22Rv1 (cell line): Measurements from ENCODE around the gene EIF4A3.

Experiments
- H3K27ac ChIP-seq: fragments of 450-650 bp; 2 replicates; pipeline ENCODE4 v1.5.1; 2017
- CTCF ChIP-seq: fragments of 450-650 bp; IDR thresholded peaks from 2 replicates; pipeline ENCODE4 v1.5.1; 2017; ENCODE audit warnings: mild to moderate bottlenecking
- ZFX ChIP-seq: fragments of 450-650 bp; IDR thresholded peaks from 2 replicates; pipeline ENCODE4 v1.6.1; 2017; ENCODE audit warnings: antibody characterized with exemption, borderline replicate concordance

The EIF4A3 gene

GRCh38 chr17:80104321-80104955 lies 42.5 kb downstream of the EIF4A3 start:
- no peak overlapping the region for H3K27ac ChIP-seq
- TF ChIP-seq CTCF (no peak), ZFX (no peak)

- TF ChIP-seq ZFX (no peak), CTCF (no peak)
- no peak overlapping the region for H3K27ac ChIP-seq
Observed at GRCh38 chr17:80103449-80104085, 43.4 kb downstream of the EIF4A3 start.

GRCh38 chr17:80102664-80103448 lies 44.1 kb downstream of the EIF4A3 start:
- TF ChIP-seq ZFX (no peak), CTCF (no peak)
- H3K27ac ChIP-seq: peak overlapping the region; percentile 66; the same call in 1 of the 2 replicates

GRCh38 chr17:80101946-80102663 lies 44.8 kb downstream of the EIF4A3 start:
- TF ChIP-seq ZFX (no peak), CTCF (no peak)
- peak overlapping the region; percentile 66 for H3K27ac ChIP-seq

- TF ChIP-seq CTCF (peak; percentile 95), ZFX (no peak)
- peak within 1 kb of the TSS; percentile 66 for H3K27ac ChIP-seq
Observed at GRCh38 chr17:80101011-80101945, 45.6 kb downstream of the EIF4A3 start, which contains the start of gene GAA. TSS of gene GAA (plus strand) at chr17:80101581. CDS start at chr17:80104587, 3,006 bp downstream.

- TF ChIP-seq CTCF (no peak), ZFX (no peak)
- no peak overlapping the region for H3K27ac ChIP-seq
Observed at GRCh38 chr17:80100035-80100323, 46.9 kb downstream of the EIF4A3 start.
